Ureter (tissue), 1 donor: Measurements from ENCODE around the gene C16orf92. TPM values are rescaled to one million over a fixed set of nuclear protein-coding genes. Genes with fewer than 3 reads are reported as not detected.

Experiments
- DNase-seq: peaks from one replicate; pipeline ENCODE4 v3.0.0-alpha.2; 2020; ENCODE audit warnings: low spot score
- total RNA-seq: library from RNA; stranded (reverse); gene quantifications from one replicate; pipeline ENCODE4 v1.2.4, GENCODE V29; 2023
- donor health status: DM: yes; HTN: yes; CAD: no.

C16orf92 gene
- total RNA-seq: not detected

DNA sequence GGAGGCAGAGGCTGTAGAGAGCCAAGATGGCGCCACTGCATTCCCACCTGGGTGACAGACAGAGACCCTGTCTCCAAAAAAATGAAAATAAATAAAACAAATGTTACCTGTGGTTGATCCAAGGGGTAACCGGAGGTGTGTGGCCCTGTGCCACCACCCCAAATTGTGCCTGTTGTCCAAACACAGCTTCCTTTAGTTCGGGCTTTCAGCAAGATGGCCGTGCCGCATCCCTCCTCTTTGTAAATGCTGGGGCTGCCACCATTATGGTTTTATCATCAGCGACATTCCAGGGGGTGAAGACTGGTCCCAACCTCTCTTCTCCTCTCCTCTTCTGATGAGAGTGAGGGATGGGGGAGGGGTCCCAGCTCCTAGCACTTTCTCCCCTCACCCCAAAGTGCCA lies at the start of gene C16orf92:
TSS of gene C16orf92 (plus strand) at position 312 of the 400 bp plus-strand sequence. CDS start 143 bp downstream, outside the sequence.
- DNase-seq: no peak

DNA sequence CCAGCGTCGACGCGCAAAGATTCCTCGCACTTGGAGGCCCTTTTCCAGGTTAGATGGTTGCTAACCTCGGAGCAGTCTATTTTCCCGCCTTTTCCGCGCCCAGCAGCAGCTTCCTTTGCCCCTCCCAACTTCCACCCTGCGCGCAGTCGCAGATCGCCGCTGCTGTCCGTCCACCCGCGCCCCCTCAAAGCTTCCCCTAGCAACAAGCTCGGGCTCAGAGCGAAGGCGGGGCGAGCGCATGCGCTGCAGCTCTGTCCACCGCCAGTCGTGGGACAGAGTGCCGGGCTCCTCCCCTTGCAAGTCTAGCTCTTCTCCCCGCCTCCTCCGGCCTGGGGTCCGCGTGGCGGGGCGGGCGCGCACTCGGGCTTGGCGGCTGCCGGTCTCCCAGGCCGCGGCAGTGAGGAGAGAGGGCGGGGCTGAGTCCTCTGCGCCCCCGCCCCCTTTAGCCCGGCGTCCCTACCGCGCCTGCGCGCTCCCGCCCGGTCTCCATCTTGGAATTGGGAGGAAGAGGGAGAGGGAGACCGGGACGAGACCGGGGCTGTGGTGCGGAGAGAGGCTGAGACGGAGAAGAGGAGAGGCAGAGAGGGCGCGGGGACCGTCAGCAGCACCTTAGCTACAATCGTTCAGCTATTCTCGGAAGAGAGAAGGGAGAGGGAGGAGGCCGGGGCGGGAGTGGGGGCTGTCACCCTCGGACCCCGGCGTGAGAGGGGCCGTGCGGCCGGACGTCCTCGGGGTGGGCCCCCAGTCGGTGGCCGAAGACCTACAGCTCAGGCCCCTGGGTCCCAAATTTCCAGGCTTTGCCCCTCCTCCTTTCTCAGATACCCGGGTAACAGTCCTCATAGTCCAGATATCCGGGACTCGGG lies 49.4 kb upstream of the C16orf92 start, which contains the start of gene TAOK2:
TSS of gene TAOK2 (plus strand) at position 485 of the 863 bp plus-strand sequence. CDS start 3,905 bp downstream, outside the sequence.
- DNase-seq: peak; percentile 98

- no peak for DNase-seq
Observed at GRCh38 chr16:29974291-29975133, 48.5 kb upstream of the C16orf92 start.

GRCh38 chr16:29975134-29975538 lies 47.9 kb upstream of the C16orf92 start:
- DNase-seq: no peak

- DNase-seq: no peak
Observed at GRCh38 chr16:29975811-29976511, 47.0 kb upstream of the C16orf92 start.

GRCh38 chr16:29977063-29977825 lies 45.8 kb upstream of the C16orf92 start:
- DNase-seq: no peak

DNA sequence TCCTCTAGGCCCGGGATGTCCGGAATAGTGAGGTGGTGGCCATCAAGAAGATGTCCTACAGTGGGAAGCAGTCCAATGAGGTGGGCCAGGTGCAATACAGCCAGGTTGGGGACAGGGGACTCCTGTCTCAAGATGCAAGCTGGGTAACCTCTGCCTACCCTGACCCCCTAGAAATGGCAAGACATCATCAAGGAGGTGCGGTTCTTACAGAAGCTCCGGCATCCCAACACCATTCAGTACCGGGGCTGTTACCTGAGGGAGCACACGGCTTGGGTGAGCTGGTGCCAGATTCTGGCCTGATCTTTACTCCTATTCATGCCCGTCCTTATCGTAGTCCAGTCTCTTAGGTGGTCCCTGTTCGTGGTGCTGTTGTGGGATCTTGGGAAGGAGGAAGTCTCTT lies 44.9 kb upstream of the C16orf92 start:
- no peak for DNase-seq

DNA sequence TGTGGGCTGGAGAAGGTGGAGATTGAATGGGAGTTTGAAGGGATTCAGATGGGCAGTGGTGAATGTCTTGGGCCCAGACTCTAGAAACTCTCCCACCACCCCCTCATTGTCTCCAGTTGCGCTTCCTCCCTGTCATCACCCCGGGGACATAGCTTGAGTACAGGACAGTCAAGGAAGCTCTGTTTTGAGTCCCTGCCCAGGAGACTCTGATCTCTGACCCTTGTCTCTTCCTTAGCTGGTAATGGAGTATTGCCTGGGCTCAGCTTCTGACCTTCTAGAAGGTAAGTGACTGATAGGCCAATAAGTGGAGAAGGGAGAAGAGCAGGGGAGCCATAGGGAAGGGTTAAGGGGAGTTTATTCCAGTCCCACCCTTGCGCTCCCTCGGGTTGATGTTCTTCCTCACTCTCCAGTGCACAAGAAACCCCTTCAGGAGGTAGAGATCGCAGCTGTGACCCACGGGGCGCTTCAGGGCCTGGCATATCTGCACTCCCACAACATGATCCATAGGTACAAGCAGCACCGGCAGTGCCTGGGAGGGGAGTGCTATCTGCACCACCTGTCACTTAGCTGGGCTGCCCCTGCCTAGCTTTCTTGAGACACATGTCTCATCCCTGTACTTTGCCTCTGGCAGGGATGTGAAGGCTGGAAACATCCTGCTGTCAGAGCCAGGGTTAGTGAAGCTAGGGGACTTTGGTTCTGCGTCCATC lies 44.3 kb upstream of the C16orf92 start:
- DNase-seq: no peak

DNA sequence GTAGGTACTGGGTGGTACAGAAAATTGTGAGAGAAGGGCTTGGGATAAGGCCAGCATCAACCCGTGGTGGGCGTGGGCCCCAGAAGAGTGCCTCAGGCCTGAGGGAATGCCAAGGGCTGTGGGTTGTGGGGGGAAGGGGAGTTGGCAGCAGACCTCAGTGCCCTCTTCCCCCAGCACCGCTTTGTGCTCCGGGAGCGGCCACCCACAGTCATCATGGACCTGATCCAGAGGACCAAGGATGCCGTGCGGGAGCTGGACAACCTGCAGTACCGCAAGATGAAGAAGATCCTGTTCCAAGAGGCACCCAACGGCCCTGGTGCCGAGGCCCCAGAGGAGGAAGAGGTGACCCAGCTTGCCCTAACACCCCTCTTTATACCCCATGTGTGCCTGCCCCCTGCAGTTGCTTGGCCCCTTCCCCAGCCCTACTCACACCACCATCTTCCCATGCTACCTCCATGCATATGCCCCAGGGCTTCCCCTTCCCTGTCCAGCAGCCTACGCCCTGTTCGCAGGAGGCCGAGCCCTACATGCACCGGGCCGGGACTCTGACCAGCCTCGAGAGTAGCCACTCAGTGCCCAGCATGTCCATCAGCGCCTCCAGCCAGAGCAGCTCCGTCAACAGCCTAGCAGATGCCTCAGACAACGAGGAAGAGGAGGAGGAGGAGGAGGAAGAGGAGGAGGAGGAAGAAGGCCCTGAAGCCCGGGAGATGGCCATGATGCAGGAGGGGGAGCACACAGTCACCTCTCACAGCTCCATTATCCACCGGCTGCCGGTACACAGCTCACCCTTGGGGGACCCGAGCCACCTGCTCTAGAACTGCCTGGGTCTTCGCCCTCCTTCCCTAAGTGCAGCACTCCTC lies 40.2 kb upstream of the C16orf92 start:
- DNase-seq: no peak

- no peak for DNase-seq
Observed at GRCh38 chr16:29983420-29984136, 39.4 kb upstream of the C16orf92 start.

- no peak for DNase-seq
Observed at GRCh38 chr16:29984137-29984763, 38.7 kb upstream of the C16orf92 start.

GRCh38 chr16:29984764-29985147 lies 38.2 kb upstream of the C16orf92 start:
- no peak for DNase-seq

DNA sequence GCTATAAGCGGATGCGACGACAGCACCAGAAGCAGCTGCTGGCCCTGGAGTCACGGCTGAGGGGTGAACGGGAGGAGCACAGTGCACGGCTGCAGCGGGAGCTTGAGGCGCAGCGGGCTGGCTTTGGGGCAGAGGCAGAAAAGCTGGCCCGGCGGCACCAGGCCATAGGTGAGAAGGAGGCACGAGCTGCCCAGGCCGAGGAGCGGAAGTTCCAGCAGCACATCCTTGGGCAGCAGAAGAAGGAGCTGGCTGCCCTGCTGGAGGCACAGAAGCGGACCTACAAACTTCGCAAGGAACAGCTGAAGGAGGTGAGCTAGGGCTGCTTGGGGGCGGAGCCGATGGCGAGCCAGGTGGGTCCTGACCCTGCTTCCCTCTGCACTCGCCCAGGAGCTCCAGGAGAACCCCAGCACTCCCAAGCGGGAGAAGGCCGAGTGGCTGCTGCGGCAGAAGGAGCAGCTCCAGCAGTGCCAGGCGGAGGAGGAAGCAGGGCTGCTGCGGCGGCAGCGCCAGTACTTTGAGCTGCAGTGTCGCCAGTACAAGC lies 37.7 kb upstream of the C16orf92 start:
- DNase-seq: no peak

- no peak for DNase-seq
Observed at GRCh38 chr16:29986231-29986630, 36.8 kb upstream of the C16orf92 start.

- no peak for DNase-seq
Observed at GRCh38 chr16:29986931-29987330, 36.1 kb upstream of the C16orf92 start.

- no peak for DNase-seq
Observed at GRCh38 chr16:29987371-29988085, 35.5 kb upstream of the C16orf92 start.

DNA sequence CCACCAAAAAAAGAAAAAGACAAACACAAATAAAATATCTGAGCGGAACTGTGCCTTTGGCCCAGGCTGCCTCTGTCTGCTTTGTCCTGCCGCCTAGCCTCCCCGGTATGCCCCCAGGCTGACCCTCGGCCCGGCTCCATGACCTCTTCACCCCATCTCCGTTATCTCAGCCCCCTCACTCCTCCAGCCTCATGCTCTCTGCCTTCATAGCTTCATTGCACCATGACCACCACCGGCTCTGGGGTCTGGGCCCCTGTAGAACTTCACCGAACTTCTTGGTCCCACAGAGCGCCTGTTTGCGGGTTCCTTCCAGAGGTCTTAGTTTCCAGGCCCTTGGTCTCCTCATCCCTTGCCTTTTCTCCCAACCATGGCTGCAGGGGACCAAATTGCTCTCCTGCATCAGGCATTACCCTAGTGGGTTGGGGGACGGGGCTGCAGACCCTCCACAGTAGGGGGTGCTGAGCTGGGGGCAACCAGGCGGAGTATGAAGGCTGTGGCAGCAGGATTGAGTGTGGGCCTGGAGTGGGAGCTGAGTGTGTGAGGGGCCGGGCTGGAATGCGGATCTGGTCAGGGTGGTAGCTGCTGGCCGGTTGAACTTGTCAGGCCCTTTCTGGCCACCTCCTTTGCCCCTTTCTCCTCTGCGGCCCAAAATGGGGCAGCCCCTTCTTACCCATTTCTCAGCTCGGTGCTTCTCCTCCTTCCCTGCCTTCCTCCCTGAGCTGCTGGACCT lies 34.5 kb upstream of the C16orf92 start:
- no peak for DNase-seq
